K562 (cell line): ENCODE data around the gene PTK7. TPM values are rescaled to one million over a fixed set of nuclear protein-coding genes. Genes with fewer than 3 reads are reported as not detected.

Experiments used
- CBFB ChIP-seq: sonication (generic); formaldehyde crosslinking; IDR thresholded peaks from 2 replicates; pipeline ENCODE4 v1.4.0; 2020; ENCODE audit warnings: mild to moderate bottlenecking, missing genetic modification reagents
- ETS1 ChIP-seq: conservative IDR thresholded peaks from 2 replicates; pipeline ENCODE4 v1.6.1; 2011; ENCODE audit warnings: low read depth, mild to moderate bottlenecking, low read length; ENCODE audit not compliant: control insufficient read depth
- GABPA ChIP-seq: fragments of 200-800 bp; sonication (Bioruptor generic); conservative IDR thresholded peaks from 2 replicates; pipeline ENCODE4 v1.6.1; 2016; ENCODE audit warnings: low read depth, missing genetic modification characterization, missing compliant biosample characterization
- GATAD2B ChIP-seq: fragments of 450-650 bp; IDR thresholded peaks from 2 replicates; pipeline ENCODE4 v1.6.1; 2017; ENCODE audit warnings: mild to moderate bottlenecking, borderline replicate concordance
- GTF2E2 ChIP-seq: fragments of 200-800 bp; sonication (Bioruptor generic); IDR thresholded peaks from 2 replicates; pipeline ENCODE4 v1.6.1; 2016; ENCODE audit warnings: missing genetic modification characterization, missing compliant biosample characterization
- HNRNPL ChIP-seq: fragments of 200-400 bp; formaldehyde crosslinking; IDR thresholded peaks from 2 replicates; pipeline ENCODE4 v1.6.1; 2017; ENCODE audit warnings: low read depth, mild to moderate bottlenecking, low read length
- NFE2L1 ChIP-seq: fragments of 450-650 bp; IDR thresholded peaks from 2 replicates; pipeline ENCODE4 v1.6.1; 2016; ENCODE audit warnings: missing genetic modification characterization, low read depth, mild to moderate bottlenecking, missing compliant biosample characterization, moderate library complexity, borderline replicate concordance
- RBM39 ChIP-seq: fragments of 200-400 bp; formaldehyde crosslinking; optimal IDR thresholded peaks from 2 replicates; pipeline ENCODE3; 2018; ENCODE audit warnings: low read depth, low read length
- SMARCA4 ChIP-seq: fragments of 450-650 bp; IDR thresholded peaks from 2 replicates; pipeline ENCODE4 v1.6.1; 2016
- STAG1 ChIP-seq: sonication (generic); formaldehyde crosslinking; IDR thresholded peaks from 2 replicates; pipeline ENCODE4 v1.5.0; 2020; ENCODE audit warnings: missing genetic modification reagents, borderline replicate concordance
- ZBTB12 ChIP-seq: fragments of 250-450 bp; sonication (Bioruptor Pico); IDR thresholded peaks from 2 replicates; pipeline ENCODE4 v1.4.0; 2020
- ZNF280A ChIP-seq: fragments of 450-650 bp; IDR thresholded peaks from 2 replicates; pipeline ENCODE4 v1.6.1; 2018; ENCODE audit warnings: mild to moderate bottlenecking, low read depth; ENCODE audit not compliant: partially characterized antibody
- ZNF347 ChIP-seq: fragments of 450-650 bp; formaldehyde crosslinking; IDR thresholded peaks from 2 replicates; pipeline ENCODE4 v1.4.0; 2020; ENCODE audit warnings: low read depth, mild to moderate bottlenecking, moderate library complexity
- ZNF518B ChIP-seq: fragments of 250-450 bp; sonication (Bioruptor Pico); IDR thresholded peaks from 2 replicates; pipeline ENCODE4 v1.5.0; 2021; ENCODE audit warnings: mild to moderate bottlenecking, moderate library complexity
- ZNF644 ChIP-seq: fragments of 200-800 bp; sonication (Bioruptor generic); IDR thresholded peaks from 2 replicates; pipeline ENCODE4 v1.6.1; 2016; ENCODE audit warnings: low read depth, missing genetic modification characterization, missing compliant biosample characterization
- polyA plus RNA-seq, 8 experiments: library from polyadenylated mRNA; depleted of rRNA in 4 of 8; stranded (reverse) in 5 of 8; unstranded in 3 of 8; fragments of >200 nt; fragmentation: Nextera tagmentation in 2 of 8; fragmentation: Illumina TruSeq in 1 of 8; extraction: Ambion mirVana in 2 of 8; extraction: Trizol in 1 of 8; gene quantifications; 2 replicates each; pipeline versions ENCODE4 v1.2.1 to v1.2.3, GENCODE V29; 2011 to 2014; ENCODE audit warnings: inconsistent platforms in 1 of 8, missing spikeins in 1 of 8
- total RNA-seq, 7 experiments: library from RNA; depleted of rRNA in 6 of 7; stranded (reverse); fragments of >200 nt in 6 of 7; fragmentation: Illumina TruSeq in 2 of 7; extraction: Trizol in 2 of 7; gene quantifications; 2 replicates each; pipeline versions ENCODE4 v1.2.1 to v1.2.3, GENCODE V29; 2011 to 2021; ENCODE audit warnings: low replicate concordance in 1 of 7
- TF ChIP-seq, protein P1 (sequence below): fragments of 250-450 bp; sonication (Bioruptor Pico); IDR thresholded peaks from 2 replicates; pipeline ENCODE4 v1.9.0; 2021; ENCODE audit warnings: mild to moderate bottlenecking
- TF ChIP-seq, protein P2 (sequence below): sonication (generic); formaldehyde crosslinking; IDR thresholded peaks from 2 replicates; pipeline ENCODE4 v1.9.0; 2022; ENCODE audit warnings: mild to moderate bottlenecking, missing genetic modification reagents

Gene PTK7
- total and polyA plus RNA-seq, 9 of the 15 experiments (the other 6 are each of a cell fraction or from before 2014, with no cell fraction given), result 0.20 to 6.8 (median 4.2) TPM

DNA sequence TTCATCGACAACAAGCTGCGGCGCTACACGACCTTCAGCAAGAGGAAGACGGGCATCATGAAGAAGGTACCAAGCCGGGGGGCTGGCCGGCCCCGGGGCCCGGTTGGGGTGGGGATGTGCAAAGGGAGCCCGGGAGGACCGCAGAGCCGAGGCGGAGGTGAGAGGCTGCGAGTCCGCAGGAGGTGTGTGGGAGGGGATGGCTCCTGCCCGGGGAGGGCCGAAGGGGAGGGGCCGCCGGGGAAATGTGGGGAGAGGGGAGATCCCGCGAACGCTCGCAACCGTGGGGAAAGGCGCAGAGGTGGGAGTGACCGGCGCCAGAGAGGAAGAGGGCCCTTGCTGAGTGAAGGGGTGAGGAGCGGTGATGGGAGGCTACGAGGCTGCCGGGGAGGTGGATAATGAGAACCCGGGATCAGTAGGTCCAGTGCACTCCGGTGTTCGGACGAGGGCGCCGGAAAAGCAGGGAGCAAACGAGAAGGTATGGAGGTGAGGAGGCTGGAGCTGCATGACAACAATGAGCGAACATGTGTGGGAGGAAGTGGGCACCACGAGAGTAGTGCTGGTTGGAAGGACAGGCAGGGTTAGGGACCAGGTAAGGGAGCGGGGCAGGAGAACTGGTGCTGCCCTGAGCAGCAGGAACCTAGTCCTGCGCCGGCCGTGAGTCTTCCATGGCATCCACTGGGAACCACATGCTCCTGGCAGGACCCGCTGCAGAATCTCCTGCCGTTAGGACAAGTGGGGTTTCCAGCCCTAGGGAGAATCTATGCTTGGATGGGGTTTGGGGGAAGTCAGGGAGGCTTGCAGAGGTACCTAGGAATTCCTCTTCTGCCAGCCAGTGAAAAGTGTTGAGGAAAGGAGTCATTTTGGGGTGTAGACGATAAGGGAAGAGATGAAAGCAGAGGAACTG is 96.2 kb downstream of the PTK7 start (continued):
- TF ChIP-seq ZNF280A (no peak), ZBTB12 (CRISPR knock-in tag) (no peak), ZNF347 (no peak), NFE2L1 (tag) (no peak), GTF2E2 (tag) (no peak), CBFB (CRISPR knock-in tag) (no peak), ZNF644 (tag) (no peak), SMARCA4 (0 out of 2 replicates have a peak, but pooled peaks have one; percentile 25), ZNF518B (CRISPR knock-in tag) (no peak), GABPA (tag) (0 out of 2 replicates have a peak, but pooled peaks have one; percentile 3), RBM39 (no peak), STAG1 (CRISPR knock-in tag) (no peak), ETS1 (no peak), HNRNPL (no peak), GATAD2B (no peak)
- TF ChIP-seq, protein P1, sequence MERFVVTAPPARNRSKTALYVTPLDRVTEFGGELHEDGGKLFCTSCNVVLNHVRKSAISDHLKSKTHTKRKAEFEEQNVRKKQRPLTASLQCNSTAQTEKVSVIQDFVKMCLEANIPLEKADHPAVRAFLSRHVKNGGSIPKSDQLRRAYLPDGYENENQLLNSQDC (CRISPR knock-in tag), result no peak
- TF ChIP-seq, protein P2, sequence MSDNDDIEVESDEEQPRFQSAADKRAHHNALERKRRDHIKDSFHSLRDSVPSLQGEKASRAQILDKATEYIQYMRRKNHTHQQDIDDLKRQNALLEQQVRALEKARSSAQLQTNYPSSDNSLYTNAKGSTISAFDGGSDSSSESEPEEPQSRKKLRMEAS (CRISPR knock-in tag), result peak; percentile 59
